Suppressor macrophage (primary cell): ENCODE measurements around the gene AK1.
A peak's percentile ranks its signal among the peaks of the same experiment; 100 is the strongest.
"Not testable (repeated sequence)": the region's sequence is repeated elsewhere in the genome, so short reads cannot be mapped to it uniquely, and the experiment has no call there.

Source experiments
- DNase-seq, 4 experiments: peaks; one replicate each; pipeline ENCODE4 v3.0.0-alpha.2; 2020 to 2022

Gene AK1

GRCh38 chr9:127847833-127848755 is 29.4 kb downstream of the AK1 start:
- DNase-seq = no peak

DNA sequence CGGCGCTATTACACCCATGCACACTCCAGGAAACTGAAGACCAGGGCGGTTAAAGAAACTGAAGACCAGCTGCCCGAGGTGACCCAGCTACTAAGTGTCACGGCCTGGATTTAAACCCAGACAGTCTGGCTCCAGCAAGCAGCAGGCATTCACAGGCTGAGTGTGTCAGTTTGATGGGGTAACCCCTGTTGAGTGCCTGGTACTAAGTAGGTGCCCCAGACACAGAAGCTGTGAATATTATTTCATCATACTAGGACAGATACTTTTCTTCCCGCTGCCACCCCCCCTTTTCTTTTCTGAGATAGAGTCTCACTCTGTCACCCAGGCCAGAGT is 30.3 kb downstream of the AK1 start:
- peak in 3 of 4 experiments; percentile 36 to 50 (median 49) for DNase-seq

- DNase-seq = no peak
These were observed 30.9 kb downstream of the AK1 start for GRCh38 chr9:127846443-127847177.

GRCh38 chr9:127845619-127846018 is 31.9 kb downstream of the AK1 start:
- not testable (repeated sequence) for DNase-seq

GRCh38 chr9:127844821-127845359 is 32.6 kb downstream of the AK1 start:
- no peak for DNase-seq

DNA sequence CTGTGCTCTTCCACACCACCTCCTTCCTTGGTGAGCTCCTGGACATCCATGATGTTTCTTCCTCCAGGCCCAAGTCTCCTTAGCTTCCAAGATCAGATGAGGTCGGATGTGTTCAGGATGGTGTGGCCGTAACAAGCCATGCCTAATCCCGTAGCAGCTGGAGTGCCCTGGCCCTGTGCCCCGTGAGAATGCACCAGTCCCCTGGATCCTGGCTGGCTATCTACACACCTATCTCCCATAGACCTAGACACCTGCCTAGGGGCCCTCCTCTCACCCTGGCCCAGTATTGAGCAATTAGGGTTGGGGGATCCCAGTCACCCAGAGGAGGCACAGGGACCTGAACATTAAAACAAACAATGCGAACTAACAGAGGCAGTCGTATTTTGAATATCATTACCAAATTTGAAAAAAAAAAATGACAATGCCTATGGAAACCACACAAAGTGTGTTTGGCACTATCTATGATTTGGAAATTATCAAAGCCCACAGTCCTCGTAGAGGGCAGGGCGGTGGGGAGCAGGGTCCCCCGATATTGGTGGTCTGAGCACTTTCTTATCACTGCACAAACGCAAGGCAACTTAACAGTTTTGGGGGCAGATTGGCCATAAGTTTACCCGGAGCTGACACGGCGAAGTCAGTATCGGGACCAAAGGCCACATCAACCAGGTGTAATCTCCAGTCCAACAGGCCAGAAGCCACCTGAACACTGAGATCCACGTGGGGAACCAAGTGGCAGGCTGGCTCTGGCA is 36.2 kb downstream of the AK1 start:
- no peak for DNase-seq

DNA sequence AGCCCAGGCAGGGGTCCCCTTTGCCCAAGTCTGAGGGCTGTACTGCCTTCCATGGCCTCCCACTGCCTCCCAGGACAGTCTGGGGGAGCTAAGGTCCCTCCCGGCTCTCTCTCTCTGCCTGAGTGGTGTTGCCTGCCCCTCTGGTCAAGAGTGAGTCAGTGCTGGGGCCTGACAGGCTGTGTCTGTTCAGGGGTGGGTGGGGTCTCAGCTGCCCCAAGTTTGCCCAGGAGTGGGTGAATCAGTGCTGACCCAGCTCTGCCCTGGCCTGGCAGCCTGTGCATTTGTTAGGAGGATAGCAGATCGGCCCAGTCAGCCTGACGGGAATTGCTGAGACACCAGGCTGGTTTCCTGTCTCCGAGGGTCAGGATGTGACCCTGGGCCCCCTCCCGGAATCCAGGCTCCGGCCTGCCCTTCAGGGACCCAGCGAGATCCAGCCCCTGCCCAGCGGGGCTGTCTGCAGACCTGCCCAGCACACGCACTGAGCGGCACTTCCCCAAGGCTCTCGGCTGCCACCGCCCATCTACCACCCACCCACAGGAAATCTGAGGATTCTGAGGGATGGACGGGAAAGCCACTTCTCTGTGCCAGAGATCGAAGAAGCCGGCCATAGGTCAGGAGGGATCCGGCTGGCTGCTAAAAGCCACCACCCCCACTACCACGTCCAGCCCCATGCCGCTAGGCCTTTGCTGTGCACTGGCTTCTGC is 38.9 kb downstream of the AK1 start:
- peak; percentile 94 to 98 (median 96) for DNase-seq

DNA sequence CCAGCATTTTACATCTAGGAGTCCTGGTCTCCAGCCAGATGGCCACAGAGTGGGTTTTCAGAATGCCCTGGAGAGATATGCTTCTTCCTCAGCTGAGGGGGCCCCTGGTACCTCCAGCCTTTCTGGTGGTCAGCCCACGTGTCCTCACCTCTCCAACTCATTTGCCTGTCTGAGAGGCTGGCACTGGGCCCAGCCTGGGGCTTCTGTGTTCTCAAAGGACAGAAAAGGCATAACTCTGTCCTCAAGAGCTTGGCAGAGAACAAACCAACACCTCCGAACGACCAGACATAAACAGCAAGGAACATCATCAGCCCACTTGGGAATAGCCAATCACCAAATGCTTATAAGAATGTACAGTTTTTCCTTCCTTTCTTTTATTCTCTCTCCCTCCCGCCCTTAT is 40.1 kb downstream of the AK1 start:
- no peak for DNase-seq

GRCh38 chr9:127836561-127836960 is 40.9 kb downstream of the AK1 start:
- peak in 3 of 4 experiments; percentile 52 to 62 (median 61) for DNase-seq

DNA sequence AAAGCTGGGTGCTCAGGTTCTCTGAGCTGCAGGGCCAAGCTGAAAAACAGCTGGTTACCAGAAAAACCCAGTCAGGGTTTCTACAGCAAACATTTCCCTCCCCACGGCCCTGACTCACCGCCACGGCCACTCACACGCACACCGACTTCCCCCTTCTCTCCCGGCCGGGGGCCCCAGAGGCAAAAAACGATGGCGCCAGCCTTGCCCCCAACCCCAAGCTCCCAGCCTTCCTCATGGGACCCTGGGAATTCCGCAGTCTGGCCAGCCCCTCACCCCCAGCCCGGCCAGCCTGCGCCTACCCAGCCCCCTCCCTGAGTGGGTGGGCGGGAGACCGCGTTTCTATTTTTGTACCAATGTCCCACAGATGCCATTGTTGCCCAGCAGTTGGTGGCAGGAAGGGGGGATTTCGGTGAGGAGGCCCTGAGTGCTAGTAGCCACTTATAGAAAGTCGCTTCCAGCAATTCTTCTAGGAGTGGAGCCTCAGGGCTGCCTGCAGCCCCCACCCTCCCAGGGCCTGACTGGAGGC is 41.4 kb downstream of the AK1 start:
- DNase-seq = peak; percentile 92 to 96 (median 96)

DNA sequence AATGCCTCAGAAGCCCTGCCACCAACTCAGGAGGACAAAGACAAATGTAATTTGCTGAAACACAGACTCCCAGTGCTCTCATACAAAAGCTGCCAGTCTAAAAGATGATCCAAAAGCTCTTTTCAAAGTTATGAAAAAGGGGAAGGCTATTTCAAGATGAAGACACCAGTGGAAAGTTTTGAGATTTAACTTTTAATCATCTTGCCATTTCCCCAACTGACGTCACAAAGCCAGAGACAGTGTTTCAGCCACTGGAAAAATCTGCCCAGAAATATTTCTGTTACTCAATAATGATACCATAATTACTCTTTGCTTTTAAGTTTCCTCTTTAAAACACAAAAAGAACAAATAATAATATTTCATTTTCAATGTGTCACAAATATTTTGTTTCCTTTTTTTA is 43.9 kb downstream of the AK1 start:
- DNase-seq = peak; percentile 81 to 97 (median 90)

- no peak for DNase-seq
These were observed 45.2 kb downstream of the AK1 start for GRCh38 chr9:127832248-127832647.

- DNase-seq = no peak
These were observed 48.1 kb downstream of the AK1 start for GRCh38 chr9:127829205-127829906.

DNA sequence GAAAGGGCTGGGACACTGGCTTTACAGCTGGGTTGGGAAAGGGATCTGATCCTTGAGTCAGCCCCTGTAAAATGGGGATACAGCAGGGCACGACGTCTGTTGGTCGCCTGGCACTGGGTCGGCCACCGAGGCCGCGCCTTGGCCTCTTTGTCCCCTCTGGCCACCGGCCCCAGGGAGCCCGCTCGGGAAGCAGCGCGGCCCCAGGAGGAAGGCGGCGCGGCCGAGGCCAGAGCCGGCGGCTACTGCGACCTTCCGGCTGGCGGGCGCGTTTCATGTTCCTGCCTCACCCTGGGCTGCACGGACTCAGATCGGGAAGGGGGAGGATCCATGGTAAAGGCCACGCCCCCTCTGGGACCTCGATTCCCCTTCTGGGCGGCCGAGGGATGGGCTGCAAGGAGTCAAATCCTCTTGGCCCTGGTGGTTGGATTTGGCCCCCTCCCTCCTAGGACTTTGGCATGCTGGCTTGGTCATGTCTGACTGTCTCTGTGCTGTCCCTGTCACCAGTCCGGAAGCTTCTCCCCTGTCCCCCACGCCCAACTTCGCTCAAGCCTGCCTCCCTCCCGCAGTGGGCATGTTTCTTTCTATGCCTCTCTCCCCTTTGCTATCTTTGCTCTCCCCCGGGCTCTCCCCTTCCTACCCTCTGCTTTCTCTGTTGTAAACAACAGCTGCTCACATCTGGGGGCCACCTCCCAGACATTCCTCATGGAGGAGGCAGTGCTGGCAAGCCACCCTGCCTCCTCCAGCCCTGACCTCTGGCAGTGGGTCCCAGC is 49.0 kb downstream of the AK1 start:
- DNase-seq = peak; percentile 69 to 80 (median 77)

- no peak for DNase-seq
These were observed 51.1 kb downstream of the AK1 start for GRCh38 chr9:127826253-127826913.

DNA sequence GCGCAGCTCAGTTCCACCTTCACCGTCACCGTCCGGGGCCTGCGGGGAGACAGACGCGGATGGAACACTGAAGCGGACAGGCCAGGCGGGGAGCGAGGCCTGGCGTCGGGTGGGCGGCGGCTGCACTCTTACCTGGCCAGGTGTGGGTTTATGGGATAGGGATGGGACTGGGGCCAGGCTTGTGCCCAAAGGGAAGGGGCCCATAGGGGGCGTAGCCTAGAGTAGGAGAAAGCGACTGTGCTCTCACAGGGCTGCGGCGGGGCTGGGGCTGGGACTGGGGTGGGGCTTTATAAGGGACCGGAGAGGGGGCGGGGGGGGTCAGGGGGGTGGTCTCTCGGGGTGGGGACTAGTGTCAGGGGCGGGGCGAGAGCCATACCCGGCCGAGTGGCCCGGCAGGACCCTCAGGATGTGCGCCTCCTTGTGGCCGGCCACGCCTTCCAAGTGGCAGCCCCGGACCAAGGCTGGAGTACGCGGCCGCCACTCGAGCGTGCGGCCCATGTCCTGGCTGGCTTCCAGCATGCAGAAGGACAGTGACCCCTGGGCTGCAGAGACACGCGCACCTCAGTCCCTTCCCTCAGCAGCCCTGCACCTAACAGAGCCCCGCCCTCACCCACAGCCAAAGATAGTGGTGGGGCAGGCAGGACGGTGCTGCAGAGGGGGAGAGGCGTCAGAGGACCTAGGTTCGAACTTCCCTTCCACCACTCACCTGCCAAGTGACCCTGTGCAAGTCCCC is 52.0 kb downstream of the AK1 start:
- DNase-seq = no peak

DNA sequence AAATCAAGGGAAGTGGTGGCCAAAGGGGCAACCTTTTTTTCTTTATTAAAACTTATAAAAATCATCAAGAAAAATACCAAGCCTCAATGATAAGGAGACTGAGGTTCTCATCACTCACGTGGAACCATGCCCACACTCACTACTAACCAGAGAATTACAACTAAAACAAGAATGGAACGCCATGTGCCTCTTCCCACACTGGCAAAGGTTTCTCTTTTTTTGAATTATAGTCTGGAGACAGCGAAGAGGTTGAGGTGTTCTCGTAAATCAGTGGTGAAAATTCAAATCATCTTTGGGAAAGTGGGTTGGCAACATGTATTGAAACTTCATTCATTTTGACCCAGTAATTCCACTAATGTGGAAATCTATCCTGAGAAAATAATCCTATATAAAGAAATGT is 55.4 kb downstream of the AK1 start:
- DNase-seq = no peak

DNA sequence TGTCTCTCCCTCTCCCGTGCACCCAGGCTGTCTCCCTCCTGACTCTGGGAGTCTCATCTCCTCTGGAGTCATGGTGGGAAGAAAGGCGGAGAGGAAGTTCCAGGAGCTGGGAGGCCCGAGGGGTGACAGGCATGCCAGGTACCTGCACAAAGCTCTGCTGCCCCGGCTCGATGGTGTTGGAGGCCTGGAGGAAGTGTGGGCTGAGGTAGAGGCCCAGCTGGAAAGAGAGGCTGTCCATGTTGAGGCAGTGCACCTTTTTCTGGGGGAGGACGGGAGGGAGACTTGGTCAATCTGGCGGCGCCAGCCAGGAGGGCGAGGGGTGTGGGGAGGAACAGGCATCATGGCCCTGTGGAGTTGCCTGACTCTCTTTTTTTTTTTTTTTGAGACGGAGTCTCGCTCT is 58.9 kb downstream of the AK1 start:
- no peak for DNase-seq

- no peak for DNase-seq
These were observed 59.5 kb downstream of the AK1 start for GRCh38 chr9:127817881-127818434.
